ENCODE data around the gene ASIC3.

ASIC3 gene

DNA sequence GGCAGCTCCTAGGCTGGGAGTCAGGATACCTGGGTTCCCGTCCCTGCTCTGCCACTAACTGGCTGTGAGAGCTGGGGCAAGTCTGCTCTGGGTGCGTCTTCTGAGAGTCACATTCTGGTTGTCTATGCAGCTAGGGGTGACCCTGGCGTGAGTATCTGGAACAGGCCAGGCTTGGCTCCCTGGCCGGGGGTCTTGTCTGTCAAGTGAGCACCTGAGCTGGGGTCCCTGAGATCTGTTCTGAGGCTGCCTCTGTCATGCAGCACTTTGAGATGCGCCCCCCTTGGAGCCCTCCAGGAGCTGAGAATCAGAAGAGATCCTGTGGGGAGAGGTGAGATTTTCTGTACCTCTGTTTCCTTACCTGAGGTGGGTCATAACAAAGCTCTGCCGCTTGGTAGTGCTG is 45.4 kb downstream of the ASIC3 start:
- no peak for DNase-seq (ENCODE audit: low read depth)
- TF ChIP-seq, protein P1, sequence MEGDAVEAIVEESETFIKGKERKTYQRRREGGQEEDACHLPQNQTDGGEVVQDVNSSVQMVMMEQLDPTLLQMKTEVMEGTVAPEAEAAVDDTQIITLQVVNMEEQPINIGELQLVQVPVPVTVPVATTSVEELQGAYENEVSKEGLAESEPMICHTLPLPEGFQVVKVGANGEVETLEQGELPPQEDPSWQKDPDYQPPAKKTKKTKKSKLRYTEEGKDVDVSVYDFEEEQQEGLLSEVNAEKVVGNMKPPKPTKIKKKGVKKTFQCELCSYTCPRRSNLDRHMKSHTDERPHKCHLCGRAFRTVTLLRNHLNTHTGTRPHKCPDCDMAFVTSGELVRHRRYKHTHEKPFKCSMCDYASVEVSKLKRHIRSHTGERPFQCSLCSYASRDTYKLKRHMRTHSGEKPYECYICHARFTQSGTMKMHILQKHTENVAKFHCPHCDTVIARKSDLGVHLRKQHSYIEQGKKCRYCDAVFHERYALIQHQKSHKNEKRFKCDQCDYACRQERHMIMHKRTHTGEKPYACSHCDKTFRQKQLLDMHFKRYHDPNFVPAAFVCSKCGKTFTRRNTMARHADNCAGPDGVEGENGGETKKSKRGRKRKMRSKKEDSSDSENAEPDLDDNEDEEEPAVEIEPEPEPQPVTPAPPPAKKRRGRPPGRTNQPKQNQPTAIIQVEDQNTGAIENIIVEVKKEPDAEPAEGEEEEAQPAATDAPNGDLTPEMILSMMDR (IDR thresholded peaks at IDR 0.05; ENCODE audit: low read depth, low read length, missing control alignments): no peak
- no peak overlapping the region for H3K4me3 ChIP-seq (ENCODE audit: low read depth, low read length)
- in situ Hi-C loops (cut with HindIII; ENCODE audit: low sequenced_read_pairs): no loop called here

- in situ Hi-C loops (cut with HindIII; ENCODE audit: low sequenced_read_pairs): no loop called here
- TF ChIP-seq, protein P1 (IDR thresholded peaks at IDR 0.05; ENCODE audit: low read depth, low read length, missing control alignments): no peak
- no peak for DNase-seq (ENCODE audit: low read depth)
- no peak overlapping the region for H3K4me3 ChIP-seq (ENCODE audit: low read depth, low read length)
These were observed 46.3 kb downstream of the ASIC3 start for GRCh38 chr7:151094675-151095074.

DNA sequence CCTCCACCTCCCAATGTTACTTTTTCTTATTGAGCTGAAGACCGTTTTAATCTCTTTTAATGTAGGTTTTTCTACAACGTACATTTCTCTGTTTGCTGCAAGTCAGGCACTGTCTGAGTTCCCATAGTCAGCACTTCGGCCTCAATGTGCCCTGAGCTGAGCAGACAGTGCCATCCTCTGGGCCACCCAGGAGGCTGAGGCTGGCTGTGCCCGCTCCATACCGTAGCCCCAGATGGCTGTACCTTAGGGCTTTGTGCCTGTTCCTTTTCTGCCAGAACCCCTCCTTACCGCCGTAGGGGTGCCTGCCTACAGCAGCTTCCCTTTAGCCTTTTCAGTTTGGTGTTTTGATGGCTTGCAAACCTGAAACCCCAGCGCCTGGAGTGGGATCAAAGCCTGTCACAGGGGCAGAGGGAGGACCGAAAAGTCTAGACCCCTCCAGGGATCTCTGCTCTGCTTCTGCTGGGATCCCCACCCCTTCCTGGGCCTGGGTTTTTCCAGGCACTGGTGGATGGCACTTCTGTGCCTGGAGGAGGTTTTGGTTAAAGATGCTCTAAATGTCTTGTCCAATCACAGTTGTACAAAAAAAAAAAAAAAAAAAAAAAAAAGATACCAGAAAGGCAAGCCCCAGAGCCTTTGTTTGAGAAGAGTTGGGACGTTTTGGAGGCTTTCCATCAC is 46.9 kb downstream of the ASIC3 start:
- no peak for DNase-seq (ENCODE audit: low read depth)
- TF ChIP-seq, protein P1 (IDR thresholded peaks at IDR 0.05; ENCODE audit: low read depth, low read length, missing control alignments): no peak
- no peak overlapping the region for H3K4me3 ChIP-seq (ENCODE audit: low read depth, low read length)
- in situ Hi-C loops (cut with HindIII; ENCODE audit: low sequenced_read_pairs): no loop called here

DNA sequence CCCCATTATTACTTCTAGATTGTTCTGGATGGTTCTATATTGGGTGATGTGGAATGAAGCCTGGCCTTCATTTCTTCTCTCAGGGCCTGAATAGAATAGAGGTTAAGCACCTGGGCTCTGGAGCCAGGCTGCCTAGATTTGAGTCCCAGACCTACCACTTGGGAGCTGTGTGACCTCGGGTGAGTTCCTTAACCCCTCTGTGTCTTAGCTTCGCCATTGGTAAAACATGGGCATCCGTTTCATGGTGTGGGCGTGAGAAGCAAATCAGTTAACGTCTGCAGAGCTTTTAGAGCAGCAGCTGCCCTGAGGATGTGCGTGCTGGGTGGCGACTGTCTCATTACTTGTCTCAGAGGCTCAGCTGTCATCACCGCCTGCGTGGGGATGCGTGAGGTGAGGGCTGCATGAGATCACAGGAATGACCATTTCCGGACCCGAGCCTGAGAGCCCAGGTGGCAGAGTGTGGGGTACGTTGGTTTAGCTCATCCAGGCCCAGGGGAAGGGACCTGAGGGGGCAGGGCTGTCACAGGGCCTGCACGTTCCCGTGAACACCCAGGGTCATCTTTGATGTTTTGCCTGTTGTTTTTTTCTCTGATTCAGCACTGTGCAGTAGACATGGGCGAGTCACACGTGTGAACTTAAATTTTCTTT is 47.6 kb downstream of the ASIC3 start:
- DNase-seq (ENCODE audit: low read depth): no peak
- in situ Hi-C loops (cut with HindIII; ENCODE audit: low sequenced_read_pairs): no loop called here
- H3K4me3 ChIP-seq (ENCODE audit: low read depth, low read length): no peak overlapping the region
- TF ChIP-seq, protein P1 (IDR thresholded peaks at IDR 0.05; ENCODE audit: low read depth, low read length, missing control alignments): no peak

- in situ Hi-C loops (cut with HindIII; ENCODE audit: low sequenced_read_pairs): no loop called here
- no peak overlapping the region for H3K4me3 ChIP-seq (ENCODE audit: low read depth, low read length)
- TF ChIP-seq, protein P1 (IDR thresholded peaks at IDR 0.05; ENCODE audit: low read depth, low read length, missing control alignments): no peak
- no peak for DNase-seq (ENCODE audit: low read depth)
These were observed 51.3 kb downstream of the ASIC3 start for GRCh38 chr7:151099486-151100211.

DNA sequence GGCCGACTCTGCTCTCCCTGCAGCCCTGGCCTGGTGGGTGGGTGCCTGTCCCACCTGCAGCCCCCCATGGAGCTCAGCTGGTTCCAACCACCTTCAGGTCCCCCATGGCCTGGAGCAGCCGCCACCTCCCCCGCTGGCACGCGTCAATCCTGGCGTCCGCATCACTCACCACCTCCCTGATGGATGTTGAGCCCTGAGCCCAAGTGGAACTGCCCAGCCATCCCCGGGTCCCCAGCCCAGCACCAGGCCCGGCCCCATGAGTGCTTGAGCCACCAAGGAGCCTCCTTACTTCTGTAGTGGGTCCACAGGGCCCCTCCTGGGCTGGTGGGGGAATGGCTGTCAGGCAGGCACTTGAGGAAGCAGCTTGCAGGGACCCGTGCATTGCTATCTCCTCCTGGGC is 52.6 kb downstream of the ASIC3 start:
- in situ Hi-C loops (cut with HindIII; ENCODE audit: low sequenced_read_pairs): no loop called here
- DNase-seq (ENCODE audit: low read depth): no peak

More for the DNA sequence above, 52.6 kb downstream of the ASIC3 start:
- no peak overlapping the region for H3K4me3 ChIP-seq (ENCODE audit: low read depth, low read length)
- TF ChIP-seq, protein P1 (IDR thresholded peaks at IDR 0.05; ENCODE audit: low read depth, low read length, missing control alignments): no peak
